Dedifferentiated amniotic fluid mesenchymal stem cell (primary cell): ENCODE data around the gene PHF12.

ENCODE experiments used
- DNase-seq: peaks from one replicate; pipeline ENCODE4 v3.0.0-alpha.2; 2016; ENCODE audit errors: extremely low spot score

Gene PHF12

GRCh38 chr17:28975031-28975430, 23.7 kb upstream of the PHF12 start:
- DNase-seq, result no peak

- no peak for DNase-seq
These were observed 23.1 kb upstream of the PHF12 start for GRCh38 chr17:28974451-28974850.

GRCh38 chr17:28973425-28973824, 22.1 kb upstream of the PHF12 start:
- DNase-seq, result peak; percentile 34

- peak; percentile 18 for DNase-seq
These were observed 21.1 kb upstream of the PHF12 start for GRCh38 chr17:28972437-28972836.

GRCh38 chr17:28970879-28971278, 19.6 kb upstream of the PHF12 start:
- no peak for DNase-seq

- DNase-seq, result no peak
These were observed 18.5 kb upstream of the PHF12 start for GRCh38 chr17:28969706-28970393.

- DNase-seq, result no peak
These were observed 17.6 kb upstream of the PHF12 start for GRCh38 chr17:28968914-28969295.

- no peak for DNase-seq
These were observed 17.1 kb upstream of the PHF12 start for GRCh38 chr17:28968231-28968913.

GRCh38 chr17:28967221-28968135, 16.2 kb upstream of the PHF12 start:
- DNase-seq, result no peak

GRCh38 chr17:28963841-28964240, 12.5 kb upstream of the PHF12 start:
- DNase-seq, result no peak

- no peak for DNase-seq
These were observed 11.8 kb upstream of the PHF12 start for GRCh38 chr17:28963055-28963611.

GRCh38 chr17:28961391-28961790, 10.1 kb upstream of the PHF12 start:
- no peak for DNase-seq

- no peak for DNase-seq
These were observed 9.1 kb upstream of the PHF12 start for GRCh38 chr17:28960256-28961061.

- no peak for DNase-seq
These were observed 8.2 kb upstream of the PHF12 start for GRCh38 chr17:28959471-28959871.

GRCh38 chr17:28958820-28959455, 7.6 kb upstream of the PHF12 start:
- no peak for DNase-seq

GRCh38 chr17:28957992-28958355, 6.7 kb upstream of the PHF12 start:
- no peak for DNase-seq

- DNase-seq, result no peak
These were observed 6.1 kb upstream of the PHF12 start for GRCh38 chr17:28957277-28957991.

GRCh38 chr17:28956861-28957260, 5.5 kb upstream of the PHF12 start:
- DNase-seq, result no peak

GRCh38 chr17:28956112-28956511, 4.8 kb upstream of the PHF12 start:
- no peak for DNase-seq

GRCh38 chr17:28955408-28955807, 4.1 kb upstream of the PHF12 start:
- no peak for DNase-seq
